Measurements from ENCODE around the gene CCNL2.

- no peak for TF ChIP-seq CTCF (IDR thresholded peaks at IDR 0.05; ENCODE audit: borderline replicate concordance, extremely low read depth, low read length, poor library complexity, severe bottlenecking)
- TF ChIP-seq EZH2 (IDR thresholded peaks at IDR 0.05; ENCODE audit: borderline replicate concordance, low read depth, low read length, severe bottlenecking), result no peak
Observed at GRCh38 chr1:1395166-1395565, 4.0 kb downstream of the CCNL2 start.

Data from DND-41 (cell line).